GM10248 (cell line): ENCODE measurements around the gene GPS2.

Source experiments
- CTCF ChIA-PET: fragments of 300-600 bp; sonication (Branson Sonifier 250); formaldehyde crosslinking; extraction: SDS; loops from one replicate; lab custom pipeline; 2021; ENCODE audit warnings: antibody characterized with exemption; lab: Yijun Ruan, JAX
- POLR2A ChIA-PET: fragments of 350-650 bp; sonication (Branson Sonifier 250); formaldehyde crosslinking; extraction: SDS; loops from one replicate; lab custom pipeline; 2020; ENCODE audit warnings: antibody characterized with exemption; lab: Yijun Ruan, JAX
- DNase-seq: peaks from one replicate; pipeline ENCODE4 v3.0.0; 2012; ENCODE audit errors: extremely low spot score
- CTCF ChIP-seq: IDR thresholded peaks from 2 replicates; pipeline ENCODE4 v1.5.1; 2012; ENCODE audit warnings: mild to moderate bottlenecking, low read depth; ENCODE audit errors: extremely low read depth, missing control alignments, control extremely low read depth

GPS2 gene

DNA sequence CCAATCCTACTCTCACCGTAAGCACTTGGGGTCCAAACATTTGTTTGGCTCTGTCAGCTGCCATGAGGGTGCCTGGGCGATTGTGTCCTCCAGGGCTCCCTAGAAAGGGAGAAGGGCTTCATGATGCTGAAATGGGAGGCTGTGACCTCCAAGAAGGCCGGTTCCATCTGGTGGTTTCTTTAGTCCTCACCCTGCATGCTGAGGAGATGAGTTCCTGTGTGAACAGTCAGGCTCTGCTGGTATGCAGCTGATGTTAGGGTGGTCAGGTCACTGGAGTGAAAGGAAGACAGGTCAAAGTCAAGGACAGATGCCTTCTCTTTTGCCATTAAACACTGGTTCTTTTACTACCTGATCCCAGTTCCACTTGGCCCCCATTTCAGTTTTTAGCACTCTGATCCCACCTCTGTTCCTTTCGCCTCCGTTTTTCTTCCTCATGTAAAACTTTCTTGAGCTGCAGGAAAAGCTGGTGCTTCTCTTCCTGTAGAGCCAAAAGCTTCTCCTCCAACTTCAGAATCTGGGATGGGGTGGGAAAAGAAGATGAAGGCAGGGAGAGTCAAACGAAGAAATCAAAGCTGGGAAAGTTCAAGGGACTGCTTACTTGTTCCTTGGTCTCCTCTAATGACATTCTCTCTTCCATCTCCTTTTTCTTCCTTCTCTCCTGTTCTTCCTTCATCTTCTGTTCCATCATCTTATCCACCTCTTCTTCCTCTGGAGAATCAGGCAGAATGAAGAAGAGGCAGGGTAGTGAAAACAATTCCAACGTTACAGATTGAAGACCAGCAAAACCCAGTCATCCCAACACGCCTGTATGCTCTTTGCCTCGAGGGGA is 1.1 kb downstream of the GPS2 start:
- no peak for DNase-seq
- TF ChIP-seq CTCF: no peak
- POLR2A ChIA-PET: interaction anchor here (1.7 to 1.9 kb wide), 2 partner anchors 15 to 90 kb away, joined by 4 to 5 read pairs; partner anchors contain the start of genes NEURL4 and TMEM256
- CTCF ChIA-PET: interaction anchor here (1.0 to 4.2 kb wide), 7 partner anchors 8 to 41 kb away, joined by 3 to 32 read pairs (median 4); partner anchors contain the start of gene TMEM95

DNA sequence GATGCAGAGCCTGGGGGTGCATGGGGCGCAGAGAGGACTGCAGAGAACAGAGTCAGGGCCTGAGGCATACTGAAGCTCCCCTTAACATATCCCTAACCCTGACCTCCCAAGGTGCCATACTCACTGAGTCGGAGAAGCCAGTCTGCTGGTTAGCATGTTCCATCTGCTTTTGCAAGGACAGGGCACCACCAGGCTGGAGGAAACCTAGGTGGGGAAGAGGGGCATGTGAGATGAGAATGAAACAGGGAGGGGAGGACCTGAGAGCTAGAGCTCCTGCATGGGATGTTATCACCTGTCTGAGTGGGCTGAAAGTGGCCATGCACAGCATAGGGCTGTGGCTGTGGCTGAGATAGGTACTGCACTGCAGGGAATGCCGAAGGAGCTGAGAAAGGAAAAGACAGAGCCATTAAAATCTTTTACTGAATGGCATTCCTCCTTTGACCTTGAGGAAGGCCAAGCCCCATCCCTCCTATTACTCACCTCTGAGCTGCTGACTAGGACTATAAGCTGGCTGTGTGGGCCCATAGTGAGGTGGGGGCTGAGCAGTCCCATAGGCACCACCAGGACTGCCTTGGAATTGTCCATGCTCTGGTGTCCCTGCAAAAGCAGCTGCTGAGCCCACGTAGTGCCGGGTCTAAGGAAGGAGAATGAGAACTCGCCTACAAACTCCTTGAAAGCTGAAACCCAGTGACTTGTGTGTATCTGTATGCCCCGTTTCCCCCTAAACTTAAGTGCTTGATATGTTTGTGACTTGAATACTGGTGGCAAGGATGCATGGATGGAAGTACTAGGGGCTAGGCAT is 1.9 kb downstream of the GPS2 start:
- no peak for DNase-seq
- ChIA-PET CTCF (interaction anchor here (0.9 to 4.2 kb wide), 7 partner anchors 9 to 122 kb away, joined by 3 to 32 read pairs (median 3); partner anchors contain the start of genes TMEM102 and TMEM95), POLR2A (interaction anchor here (1.9 kb wide), 1 partner anchor 16 kb away, joined by 5 read pairs; the partner anchor contains the start of gene NEURL4)
- no peak for TF ChIP-seq CTCF

DNA sequence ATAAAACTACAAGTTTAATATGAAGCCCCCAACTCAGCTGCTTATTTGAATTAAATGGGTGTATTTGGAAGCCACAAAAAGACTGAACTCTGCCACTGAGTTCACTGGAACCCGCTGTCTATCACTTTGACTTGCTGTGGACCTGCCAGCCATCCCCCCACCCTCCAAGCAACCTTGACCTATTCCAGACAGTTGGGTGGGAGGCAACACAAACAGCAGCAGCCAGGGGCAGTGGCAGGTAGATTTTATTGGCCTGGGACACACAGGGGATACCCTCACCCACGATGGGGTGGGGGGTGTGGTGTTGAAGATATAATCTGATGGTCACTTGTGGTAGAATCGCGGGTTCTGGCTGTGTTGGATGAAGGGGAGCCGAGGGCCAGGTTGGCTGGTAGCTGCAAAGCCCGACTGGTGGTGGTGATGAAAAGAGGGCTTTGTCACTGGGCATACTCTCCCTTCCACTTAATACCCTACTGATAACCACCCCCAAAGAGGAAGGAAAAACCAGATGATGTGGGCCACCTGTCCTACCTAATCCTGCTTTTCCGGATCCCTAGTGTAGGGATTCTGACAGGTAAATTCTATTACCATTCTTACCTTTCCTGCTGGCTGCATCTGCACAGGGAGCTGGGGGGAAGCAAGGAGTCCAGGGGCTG is 2.6 kb downstream of the GPS2 start:
- POLR2A ChIA-PET: interaction anchor here (0.9 to 1.9 kb wide), 2 partner anchors 17 kb away, joined by 3 to 5 read pairs; partner anchors contain the start of gene NEURL4
- no peak for DNase-seq
- CTCF ChIA-PET: interaction anchor here (0.9 to 4.2 kb wide), 8 partner anchors 9 to 123 kb away, joined by 3 to 32 read pairs (median 3); partner anchors contain the start of genes TMEM102 and TMEM95
- no peak for TF ChIP-seq CTCF

- no peak for DNase-seq
- ChIA-PET POLR2A (no interaction called here), CTCF (interaction anchor here (1.1 to 2.0 kb wide), 4 partner anchors 14 to 249 kb away, joined by 3 to 5 read pairs (median 4); no protein-coding TSS in a partner anchor)
- TF ChIP-seq CTCF: no peak
These were observed 4.0 kb downstream of the GPS2 start for GRCh38 chr17:7311110-7311705.

DNA sequence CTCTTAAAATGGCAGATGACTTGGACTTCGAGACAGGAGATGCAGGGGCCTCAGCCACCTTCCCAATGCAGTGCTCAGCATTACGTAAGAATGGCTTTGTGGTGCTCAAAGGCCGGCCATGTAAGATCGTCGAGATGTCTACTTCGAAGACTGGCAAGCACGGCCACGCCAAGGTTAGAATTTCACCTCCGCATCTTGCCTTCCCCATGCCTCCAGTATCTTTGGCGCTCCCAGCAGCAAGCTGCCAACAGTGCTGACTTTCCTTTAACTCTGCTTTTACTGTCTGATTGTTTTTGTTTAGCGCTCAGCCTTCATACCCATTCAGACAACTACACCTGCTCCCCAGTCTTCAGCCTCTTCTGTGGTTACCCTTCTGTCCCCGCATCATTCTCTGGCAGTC is 5.5 kb downstream of the GPS2 start:
- ChIA-PET CTCF (interaction anchor here (0.8 to 2.0 kb wide), 8 partner anchors 13 to 251 kb away, joined by 3 to 5 read pairs (median 4); partner anchors contain the start of gene SLC2A4), POLR2A (interaction anchor here (0.8 kb wide), 1 partner anchor 266 kb away, joined by 3 read pairs; no protein-coding TSS in a partner anchor)
- no peak for TF ChIP-seq CTCF
- no peak for DNase-seq
